Measurements from ENCODE around the gene CD24.

DNA sequence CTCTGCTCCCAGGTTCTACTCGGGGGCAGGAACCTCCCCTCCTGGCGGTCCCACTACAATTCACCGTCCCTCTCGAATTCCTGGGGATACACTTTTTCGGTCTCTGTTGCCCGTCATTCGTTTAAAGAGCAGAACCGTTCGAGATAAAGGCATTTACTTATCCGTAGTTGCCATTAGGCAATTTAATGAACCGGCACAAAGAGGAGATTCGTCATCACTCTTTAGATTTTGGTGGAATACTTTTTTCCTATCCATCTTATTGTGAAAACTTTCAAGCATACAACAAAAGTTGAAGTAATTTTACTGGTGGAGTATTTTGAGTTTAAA lies 1.2 kb upstream of the CD24 start:
- TF ChIP-seq, protein P1, sequence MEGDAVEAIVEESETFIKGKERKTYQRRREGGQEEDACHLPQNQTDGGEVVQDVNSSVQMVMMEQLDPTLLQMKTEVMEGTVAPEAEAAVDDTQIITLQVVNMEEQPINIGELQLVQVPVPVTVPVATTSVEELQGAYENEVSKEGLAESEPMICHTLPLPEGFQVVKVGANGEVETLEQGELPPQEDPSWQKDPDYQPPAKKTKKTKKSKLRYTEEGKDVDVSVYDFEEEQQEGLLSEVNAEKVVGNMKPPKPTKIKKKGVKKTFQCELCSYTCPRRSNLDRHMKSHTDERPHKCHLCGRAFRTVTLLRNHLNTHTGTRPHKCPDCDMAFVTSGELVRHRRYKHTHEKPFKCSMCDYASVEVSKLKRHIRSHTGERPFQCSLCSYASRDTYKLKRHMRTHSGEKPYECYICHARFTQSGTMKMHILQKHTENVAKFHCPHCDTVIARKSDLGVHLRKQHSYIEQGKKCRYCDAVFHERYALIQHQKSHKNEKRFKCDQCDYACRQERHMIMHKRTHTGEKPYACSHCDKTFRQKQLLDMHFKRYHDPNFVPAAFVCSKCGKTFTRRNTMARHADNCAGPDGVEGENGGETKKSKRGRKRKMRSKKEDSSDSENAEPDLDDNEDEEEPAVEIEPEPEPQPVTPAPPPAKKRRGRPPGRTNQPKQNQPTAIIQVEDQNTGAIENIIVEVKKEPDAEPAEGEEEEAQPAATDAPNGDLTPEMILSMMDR (IDR thresholded peaks at IDR 0.05), result no peak
- TF ChIP-seq ZFX (IDR thresholded peaks at IDR 0.05; ENCODE audit: borderline replicate concordance), result no peak

Data from 22Rv1 (cell line).